Tibial nerve (tissue), 4 donors: ENCODE data around the gene RCVRN. TPM values are rescaled to one million over a fixed set of nuclear protein-coding genes. Genes with fewer than 3 reads are reported as not detected.

Source experiments
- DNase-seq, 2 donors: peaks; one replicate each; pipeline ENCODE4 v3.0.0-alpha.2; 2019; ENCODE audit warnings: low spot score in 2 of 2
- H3K27ac ChIP-seq, 4 donors: fragments of 200-600 bp; sonication (generic) in 3 of 4; one replicate each; pipeline ENCODE4 v1.5.1; 2017 to 2019; ENCODE audit warnings: mild to moderate bottlenecking in 1 of 4
- H3K27me3 ChIP-seq, 2 donors: fragments of 200-600 bp; sonication (generic) in 1 of 2; one replicate each; pipeline versions ENCODE4 v1.5.1 to v1.6.0; 2017 to 2019
- H3K36me3 ChIP-seq, 3 donors: fragments of 200-600 bp; sonication (generic); one replicate each; pipeline ENCODE4 v1.5.1; 2018 to 2019
- H3K4me1 ChIP-seq, 4 donors: fragments of 200-600 bp; sonication (generic) in 3 of 4; one replicate each; pipeline ENCODE4 v1.5.1; 2017 to 2019
- H3K4me3 ChIP-seq, 4 donors: fragments of 200-600 bp; sonication (generic) in 3 of 4; one replicate each; pipeline ENCODE4 v1.5.1; 2017 to 2019; ENCODE audit warnings: mild to moderate bottlenecking in 1 of 4, moderate library complexity in 1 of 4
- H3K9me3 ChIP-seq, 4 donors: fragments of 200-600 bp; sonication (generic) in 3 of 4; one replicate each; pipeline ENCODE4 v1.5.1; 2017 to 2019
- CTCF ChIP-seq, 5 experiments: fragments of 200-600 bp in 3 of 5; fragments of 450-650 bp in 2 of 5; sonication (generic) in 3 of 5; IDR thresholded peaks; one replicate each; pipeline ENCODE4 v1.5.1; 2016 to 2019; ENCODE audit warnings: antibody characterized with exemption in 5 of 5, mild to moderate bottlenecking in 3 of 5, moderate library complexity in 2 of 5
- EP300 ChIP-seq, 2 donors: sonication (generic); formaldehyde crosslinking; IDR thresholded peaks; one replicate each; pipeline ENCODE4 v1.6.1; 2017; ENCODE audit warnings: antibody characterized with exemption in 2 of 2, mild to moderate bottlenecking in 1 of 2
- POLR2A ChIP-seq, 2 donors: fragments of 450-650 bp; IDR thresholded peaks; one replicate each; pipeline ENCODE4 v1.6.1; 2017; ENCODE audit warnings: antibody characterized with exemption in 2 of 2, mild to moderate bottlenecking in 2 of 2, moderate library complexity in 2 of 2
- WGBS, 2 donors: methylation state at CpG; one replicate each; pipeline ENCODE4 v1.1.5; 2018; 5-methylcytosine and 5-hydroxymethylcytosine counted together
- total RNA-seq, 4 donors: library from RNA; depleted of rRNA; stranded (reverse); fragments of >200 nt; gene quantifications; one replicate each; pipeline ENCODE4 v1.1.0, GENCODE V29; 2016

Gene RCVRN
- total RNA-seq, 4 donors from 2014 or later: not detected

- 85 to 93% methylated on average over 5 of the region's 5 CpGs for WGBS, 2 donors
- H3K36me3 ChIP-seq: peaks cover 0 to 93% (median 2%) of the 10 kb centered on the region in 3 donors
- DNase-seq: no peak
- H3K4me3 ChIP-seq: no peak overlapping the region
- no peaks in the 10 kb centered on the region for H3K9me3 ChIP-seq
- no peaks in the 10 kb centered on the region for H3K4me1 ChIP-seq
- no peaks in the 10 kb centered on the region for H3K27me3 ChIP-seq
- H3K27ac ChIP-seq: no peak overlapping the region
- TF ChIP-seq CTCF (IDR thresholded peaks at IDR 0.05) (no peak), EP300 (IDR thresholded peaks at IDR 0.05) (no peak), POLR2A (IDR thresholded peaks at IDR 0.05) (no peak)
These were observed 13.8 kb upstream of the RCVRN start for GRCh38 chr17:9918804-9919352.

GRCh38 chr17:9918352-9918751 lies 13.3 kb upstream of the RCVRN start:
- H3K27ac ChIP-seq: no peak overlapping the region
- TF ChIP-seq CTCF (IDR thresholded peaks at IDR 0.05): no peak
- TF ChIP-seq POLR2A (IDR thresholded peaks at IDR 0.05): no peak
- no peak for TF ChIP-seq EP300 (IDR thresholded peaks at IDR 0.05)
- no peaks in the 10 kb centered on the region for H3K27me3 ChIP-seq
- H3K4me1 ChIP-seq: no peaks in the 10 kb centered on the region
- WGBS, 2 donors: 85 to 88% methylated on average over 8 of the region's 8 CpGs
- no peak overlapping the region for H3K4me3 ChIP-seq
- H3K9me3 ChIP-seq: no peaks in the 10 kb centered on the region
- H3K36me3 ChIP-seq: peaks cover 0 to 93% (median 2%) of the 10 kb centered on the region in 3 donors
- no peak for DNase-seq

GRCh38 chr17:9917801-9918200 lies 12.7 kb upstream of the RCVRN start:
- Histone ChIP-seq H3K36me3 (peaks cover 0 to 95% (median 2%) of the 10 kb centered on the region in 3 donors), H3K4me3 (no peak overlapping the region), H3K9me3 (no peaks in the 10 kb centered on the region), H3K27ac (no peak overlapping the region), H3K4me1 (no peaks in the 10 kb centered on the region), H3K27me3 (no peaks in the 10 kb centered on the region)
- DNase-seq: no peak
- 87% methylated on average over 16 to 19 of the region's 19 CpGs for WGBS, 2 donors
- TF ChIP-seq CTCF (IDR thresholded peaks at IDR 0.05) (no peak), POLR2A (IDR thresholded peaks at IDR 0.05) (no peak), EP300 (IDR thresholded peaks at IDR 0.05) (no peak)

GRCh38 chr17:9917131-9917530 lies 12.1 kb upstream of the RCVRN start:
- TF ChIP-seq POLR2A (IDR thresholded peaks at IDR 0.05) (no peak), EP300 (IDR thresholded peaks at IDR 0.05) (no peak), CTCF (IDR thresholded peaks at IDR 0.05) (no peak)
- WGBS, 2 donors: 79 to 82% methylated on average over 9 to 13 of the region's 13 CpGs
- H3K27me3 ChIP-seq: no peaks in the 10 kb centered on the region
- H3K4me3 ChIP-seq: no peak overlapping the region
- DNase-seq: no peak
- H3K27ac ChIP-seq: no peak overlapping the region
- peaks cover 0 to 89% (median 2%) of the 10 kb centered on the region in 3 donors for H3K36me3 ChIP-seq
- no peaks in the 10 kb centered on the region for H3K9me3 ChIP-seq
- peaks cover 0 to 2% (median 0%) of the 10 kb centered on the region in 4 donors for H3K4me1 ChIP-seq

- Histone ChIP-seq H3K9me3 (no peaks in the 10 kb centered on the region), H3K36me3 (peaks cover 0 to 81% (median 2%) of the 10 kb centered on the region in 3 donors), H3K4me1 (peaks cover 0 to 12% (median 0%) of the 10 kb centered on the region in 4 donors), H3K4me3 (no peak overlapping the region), H3K27ac (no peak overlapping the region), H3K27me3 (no peaks in the 10 kb centered on the region)
- no peak for DNase-seq
- 57 to 75% methylated on average over 3 to 8 of the region's 8 CpGs for WGBS, 2 donors
- TF ChIP-seq POLR2A (IDR thresholded peaks at IDR 0.05) (no peak), CTCF (IDR thresholded peaks at IDR 0.05) (no peak), EP300 (IDR thresholded peaks at IDR 0.05) (no peak)
These were observed 11.0 kb upstream of the RCVRN start for GRCh38 chr17:9916108-9916507.
